Neural cell (in vitro differentiated cells): ENCODE data around the gene SLC6A20. TPM values are rescaled to one million over a fixed set of nuclear protein-coding genes. Genes with fewer than 3 reads are reported as not detected.

Experiments used
- H2AFZ ChIP-seq: fragments of 200-600, 300-800 bp; sonication (generic), shearing (Covaris generic); 2 replicates; pipeline ENCODE4 v1.6.0; 2014; ENCODE audit warnings: low read depth, mild to moderate bottlenecking, antibody characterized with exemption, low read length, moderate library complexity
- H3F3A ChIP-seq: fragments of 200-600 bp; shearing (Covaris generic); 2 replicates; pipeline ENCODE4 v1.6.1; 2016; ENCODE audit warnings: mild to moderate bottlenecking, moderate library complexity, mixed read lengths, antibody characterized with exemption, low read length; ENCODE audit not compliant: insufficient read depth, poor library complexity, severe bottlenecking
- H3K27ac ChIP-seq: fragments of 200-600, 300-800 bp; sonication (generic), shearing (Covaris generic); 2 replicates; pipeline ENCODE4 v1.5.1; 2014; ENCODE audit warnings: mild to moderate bottlenecking, low read length, moderate library complexity
- H3K27me3 ChIP-seq: fragments of 300-800, 200-600 bp; sonication (generic), shearing (Covaris generic); 2 replicates; pipeline ENCODE4 v1.6.0; 2014; ENCODE audit warnings: mild to moderate bottlenecking, low read depth, low read length, moderate library complexity; ENCODE audit not compliant: insufficient read depth
- H3K36me3 ChIP-seq: fragments of 300-800, 200-600 bp; sonication (generic), shearing (Covaris generic); 2 replicates; pipeline ENCODE4 v1.5.1; 2014; ENCODE audit warnings: mild to moderate bottlenecking, antibody characterized with exemption, low read length, moderate library complexity; ENCODE audit not compliant: insufficient read depth
- H3K4me2 ChIP-seq: fragments of 300-800, 200-600 bp; sonication (generic), shearing (Covaris generic); 2 replicates; pipeline ENCODE4 v1.6.0; 2014; ENCODE audit warnings: mild to moderate bottlenecking, low read length
- H3K4me3 ChIP-seq: fragments of 300-800, 200-600 bp; sonication (generic), shearing (Covaris generic); 2 replicates; pipeline ENCODE4 v1.5.1; 2014; ENCODE audit warnings: mild to moderate bottlenecking, low read length, moderate library complexity
- H3K79me2 ChIP-seq: fragments of 200-600 bp; shearing (Covaris generic); replicated peaks from 2 replicates; pipeline ENCODE4 v1.6.0; 2014; ENCODE audit warnings: mild to moderate bottlenecking, low read length, moderate library complexity; ENCODE audit not compliant: insufficient read depth
- H3K9ac ChIP-seq: fragments of 300-800, 200-600 bp; sonication (generic), shearing (Covaris generic); 2 replicates; pipeline ENCODE4 v1.6.1; 2016; ENCODE audit warnings: mild to moderate bottlenecking, low read length, mixed read lengths
- H3K9me2 ChIP-seq: fragments of 200-600 bp; shearing (Covaris generic); 2 replicates; pipeline ENCODE4 v1.6.1; 2016; ENCODE audit warnings: mild to moderate bottlenecking, low read length, mixed read lengths; ENCODE audit not compliant: insufficient read depth
- H3K9me3 ChIP-seq: fragments of 200-600, 300-800 bp; sonication (generic), shearing (Covaris generic); 2 replicates; pipeline ENCODE4 v1.6.1; 2016; ENCODE audit warnings: mild to moderate bottlenecking, mixed run types, low read length, moderate library complexity, mixed read lengths
- H4K20me1 ChIP-seq: fragments of 200-600 bp; shearing (Covaris generic); 2 replicates; pipeline ENCODE4 v1.6.1; 2016; ENCODE audit warnings: mild to moderate bottlenecking, mixed run types; ENCODE audit not compliant: insufficient read depth
- EP300 ChIP-seq: fragments of 450-650 bp; conservative IDR thresholded peaks from 2 replicates; pipeline ENCODE4 v1.6.1; 2014; ENCODE audit warnings: antibody characterized with exemption, mild to moderate bottlenecking, moderate library complexity; ENCODE audit not compliant: poor library complexity, severe bottlenecking
- EZH2 ChIP-seq: fragments of 200-600, 300-800 bp; shearing (Covaris generic), sonication (generic); IDR thresholded peaks from 2 replicates; pipeline ENCODE4 v1.6.1; 2014; ENCODE audit warnings: antibody characterized with exemption, low read length, borderline replicate concordance, mild to moderate bottlenecking; ENCODE audit not compliant: insufficient read depth, poor library complexity, severe bottlenecking
- MXI1 ChIP-seq: fragments of 450-650 bp; conservative IDR thresholded peaks from 2 replicates; pipeline ENCODE4 v1.6.1; 2014; ENCODE audit warnings: antibody characterized with exemption, mild to moderate bottlenecking; ENCODE audit not compliant: poor library complexity, severe bottlenecking
- POLR2AphosphoS5 ChIP-seq: IDR thresholded peaks from 2 replicates; pipeline ENCODE4 v1.6.1; 2012
- RAD21 ChIP-seq: fragments of 450-650 bp; conservative IDR thresholded peaks from 2 replicates; pipeline ENCODE4 v1.6.1; 2014; ENCODE audit warnings: antibody characterized with exemption, mild to moderate bottlenecking, moderate library complexity
- SMC3 ChIP-seq: fragments of 450-650 bp; conservative IDR thresholded peaks from 2 replicates; pipeline ENCODE4 v1.6.1; 2014; ENCODE audit warnings: antibody characterized with exemption, mild to moderate bottlenecking, moderate library complexity; ENCODE audit not compliant: poor library complexity
- TAF1 ChIP-seq: IDR thresholded peaks from 2 replicates; pipeline ENCODE4 v1.6.1; 2012; ENCODE audit warnings: low read depth
- polyA plus RNA-seq: library from polyadenylated mRNA; depleted of rRNA; stranded (reverse); fragments of >200 nt; gene quantifications from 2 replicates; pipeline ENCODE4 v1.2.3, GENCODE V29; 2014
- TF ChIP-seq, protein P1 (sequence below): IDR thresholded peaks from 2 replicates; pipeline ENCODE4 v1.6.1; 2012; ENCODE audit warnings: borderline replicate concordance
- TF ChIP-seq, protein P2 (sequence below): fragments of 450-650 bp; IDR thresholded peaks from 2 replicates; pipeline ENCODE4 v1.5.1; 2014; ENCODE audit warnings: antibody characterized with exemption, mild to moderate bottlenecking, moderate library complexity; ENCODE audit not compliant: poor library complexity, severe bottlenecking

The SLC6A20 gene
- polyA plus RNA-seq, 1 donor from 2014 or later, result not detected

DNA sequence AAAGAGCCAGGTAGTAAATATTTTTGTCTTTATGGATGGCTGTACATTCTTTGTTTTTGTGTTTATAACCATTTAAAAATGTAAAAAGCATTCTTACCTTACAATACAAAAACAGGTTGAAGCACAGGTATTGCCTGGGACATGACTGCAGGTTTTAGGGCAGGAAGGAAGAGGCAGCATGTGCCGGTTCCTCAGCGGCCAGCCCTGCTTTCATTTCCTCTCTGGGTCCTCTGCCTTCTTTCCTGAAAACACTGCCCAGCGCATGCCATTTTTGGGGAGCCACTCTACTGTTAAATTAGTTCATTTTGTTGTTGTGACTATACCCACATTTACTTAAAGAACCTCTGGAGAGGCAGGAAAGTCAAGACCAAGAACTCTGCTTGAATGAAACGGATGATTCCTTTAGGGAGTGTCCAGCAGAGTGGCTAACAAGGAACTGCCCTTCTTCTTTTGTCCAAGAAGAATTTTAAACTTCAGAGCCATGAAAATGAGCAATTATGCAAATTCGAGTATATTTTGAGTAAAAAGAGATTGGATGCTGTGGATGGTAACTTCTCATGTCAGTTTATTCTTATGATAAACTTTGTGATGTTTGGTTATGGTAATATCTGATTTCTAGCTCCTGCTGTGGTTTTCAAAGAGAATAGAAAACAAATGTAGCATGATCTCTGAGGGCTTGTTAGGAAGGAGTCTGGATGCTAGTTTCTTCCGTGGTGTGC lies 54.4 kb downstream of the SLC6A20 start:
- H3K9me3 ChIP-seq, result no peaks in the 10 kb centered on the region
- TF ChIP-seq POLR2AphosphoS5 (no peak), RAD21 (no peak), MXI1 (no peak), EP300 (no peak)
- TF ChIP-seq, protein P1, sequence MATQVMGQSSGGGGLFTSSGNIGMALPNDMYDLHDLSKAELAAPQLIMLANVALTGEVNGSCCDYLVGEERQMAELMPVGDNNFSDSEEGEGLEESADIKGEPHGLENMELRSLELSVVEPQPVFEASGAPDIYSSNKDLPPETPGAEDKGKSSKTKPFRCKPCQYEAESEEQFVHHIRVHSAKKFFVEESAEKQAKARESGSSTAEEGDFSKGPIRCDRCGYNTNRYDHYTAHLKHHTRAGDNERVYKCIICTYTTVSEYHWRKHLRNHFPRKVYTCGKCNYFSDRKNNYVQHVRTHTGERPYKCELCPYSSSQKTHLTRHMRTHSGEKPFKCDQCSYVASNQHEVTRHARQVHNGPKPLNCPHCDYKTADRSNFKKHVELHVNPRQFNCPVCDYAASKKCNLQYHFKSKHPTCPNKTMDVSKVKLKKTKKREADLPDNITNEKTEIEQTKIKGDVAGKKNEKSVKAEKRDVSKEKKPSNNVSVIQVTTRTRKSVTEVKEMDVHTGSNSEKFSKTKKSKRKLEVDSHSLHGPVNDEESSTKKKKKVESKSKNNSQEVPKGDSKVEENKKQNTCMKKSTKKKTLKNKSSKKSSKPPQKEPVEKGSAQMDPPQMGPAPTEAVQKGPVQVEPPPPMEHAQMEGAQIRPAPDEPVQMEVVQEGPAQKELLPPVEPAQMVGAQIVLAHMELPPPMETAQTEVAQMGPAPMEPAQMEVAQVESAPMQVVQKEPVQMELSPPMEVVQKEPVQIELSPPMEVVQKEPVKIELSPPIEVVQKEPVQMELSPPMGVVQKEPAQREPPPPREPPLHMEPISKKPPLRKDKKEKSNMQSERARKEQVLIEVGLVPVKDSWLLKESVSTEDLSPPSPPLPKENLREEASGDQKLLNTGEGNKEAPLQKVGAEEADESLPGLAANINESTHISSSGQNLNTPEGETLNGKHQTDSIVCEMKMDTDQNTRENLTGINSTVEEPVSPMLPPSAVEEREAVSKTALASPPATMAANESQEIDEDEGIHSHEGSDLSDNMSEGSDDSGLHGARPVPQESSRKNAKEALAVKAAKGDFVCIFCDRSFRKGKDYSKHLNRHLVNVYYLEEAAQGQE, result no peak
- no peaks in the 10 kb centered on the region for H4K20me1 ChIP-seq
- no peaks in the 10 kb centered on the region for H3K27me3 ChIP-seq
- H3K27ac ChIP-seq, result no peak overlapping the region
- no peaks in the 10 kb centered on the region for H3K79me2 ChIP-seq
- no peaks in the 10 kb centered on the region for H3F3A ChIP-seq
- no peaks in the 10 kb centered on the region for H3K9me2 ChIP-seq
- H2AFZ ChIP-seq, result no peak overlapping the region
- no peak overlapping the region for H3K9ac ChIP-seq
- H3K4me2 ChIP-seq, result no peak overlapping the region
- peaks cover 6% of the 10 kb centered on the region for H3K36me3 ChIP-seq
- no peak overlapping the region for H3K4me3 ChIP-seq

DNA sequence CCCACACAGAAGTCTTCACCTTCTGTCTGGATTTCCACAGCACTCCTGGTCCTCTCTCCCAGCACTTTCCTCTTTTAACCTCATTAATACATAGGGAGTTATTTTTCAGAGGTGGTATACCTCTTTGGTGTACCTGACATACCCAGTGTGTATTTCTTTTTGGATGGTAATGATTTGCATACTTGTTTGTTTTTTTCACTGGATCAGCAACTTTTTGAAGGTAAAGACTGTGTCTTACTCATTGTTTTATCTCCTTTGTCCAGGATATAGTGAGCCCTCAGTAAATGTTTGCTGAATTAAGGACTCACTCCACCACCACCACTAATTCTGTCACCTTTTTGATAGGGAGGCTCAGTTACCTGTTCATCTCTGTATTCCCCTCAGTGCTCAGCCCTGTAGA lies 55.1 kb downstream of the SLC6A20 start:
- Histone ChIP-seq H2AFZ (no peak overlapping the region), H3K27me3 (no peaks in the 10 kb centered on the region), H3K36me3 (peaks cover 3% of the 10 kb centered on the region), H4K20me1 (no peaks in the 10 kb centered on the region), H3F3A (no peaks in the 10 kb centered on the region), H3K9ac (no peak overlapping the region), H3K27ac (no peak overlapping the region), H3K4me3 (no peak overlapping the region), H3K9me2 (no peaks in the 10 kb centered on the region), H3K79me2 (no peaks in the 10 kb centered on the region), H3K9me3 (no peaks in the 10 kb centered on the region), H3K4me2 (no peak overlapping the region)
- no peak for TF ChIP-seq POLR2AphosphoS5
- no peak for TF ChIP-seq RAD21
- TF ChIP-seq SMC3, result no peak
- TF ChIP-seq, protein P2, sequence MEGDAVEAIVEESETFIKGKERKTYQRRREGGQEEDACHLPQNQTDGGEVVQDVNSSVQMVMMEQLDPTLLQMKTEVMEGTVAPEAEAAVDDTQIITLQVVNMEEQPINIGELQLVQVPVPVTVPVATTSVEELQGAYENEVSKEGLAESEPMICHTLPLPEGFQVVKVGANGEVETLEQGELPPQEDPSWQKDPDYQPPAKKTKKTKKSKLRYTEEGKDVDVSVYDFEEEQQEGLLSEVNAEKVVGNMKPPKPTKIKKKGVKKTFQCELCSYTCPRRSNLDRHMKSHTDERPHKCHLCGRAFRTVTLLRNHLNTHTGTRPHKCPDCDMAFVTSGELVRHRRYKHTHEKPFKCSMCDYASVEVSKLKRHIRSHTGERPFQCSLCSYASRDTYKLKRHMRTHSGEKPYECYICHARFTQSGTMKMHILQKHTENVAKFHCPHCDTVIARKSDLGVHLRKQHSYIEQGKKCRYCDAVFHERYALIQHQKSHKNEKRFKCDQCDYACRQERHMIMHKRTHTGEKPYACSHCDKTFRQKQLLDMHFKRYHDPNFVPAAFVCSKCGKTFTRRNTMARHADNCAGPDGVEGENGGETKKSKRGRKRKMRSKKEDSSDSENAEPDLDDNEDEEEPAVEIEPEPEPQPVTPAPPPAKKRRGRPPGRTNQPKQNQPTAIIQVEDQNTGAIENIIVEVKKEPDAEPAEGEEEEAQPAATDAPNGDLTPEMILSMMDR, result no peak
- no peak for TF ChIP-seq MXI1
- no peak for TF ChIP-seq EP300
- no peak for TF ChIP-seq TAF1
- TF ChIP-seq EZH2, result no peak
